ENCODE data around the gene HECTD1.
"Not testable (repeated sequence)": the region's sequence is repeated elsewhere in the genome, so short reads cannot be mapped to it uniquely, and the experiment has no call there.

Gene HECTD1

DNA sequence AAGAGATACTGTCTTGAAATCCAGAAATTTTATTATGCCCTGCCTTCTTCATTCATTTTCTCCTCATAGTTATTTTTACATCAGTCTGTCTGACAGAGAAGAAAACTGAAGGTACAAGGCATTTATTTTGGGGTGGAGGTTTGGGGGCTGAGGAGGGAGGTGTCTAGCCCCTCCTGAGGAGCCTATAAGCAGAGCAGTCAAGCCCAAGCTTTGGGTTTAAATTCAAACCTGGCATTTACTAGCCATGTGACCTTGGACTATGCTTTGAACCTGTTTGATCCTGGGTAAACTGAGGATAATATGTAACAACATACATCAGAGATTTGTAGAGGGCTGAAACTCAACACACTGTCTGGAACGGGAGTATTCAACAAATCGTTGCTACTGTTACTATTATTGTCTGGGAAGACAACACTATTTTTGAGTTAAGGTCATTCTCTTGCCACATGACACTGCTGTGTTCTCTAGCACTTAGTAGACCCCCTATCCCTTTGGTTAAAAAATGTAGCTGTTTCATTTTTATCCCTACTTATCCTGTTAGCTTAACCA lies 115.4 kb downstream of the HECTD1 start:
- DNase-seq (ENCODE audit: low read depth), result no peak

DNA sequence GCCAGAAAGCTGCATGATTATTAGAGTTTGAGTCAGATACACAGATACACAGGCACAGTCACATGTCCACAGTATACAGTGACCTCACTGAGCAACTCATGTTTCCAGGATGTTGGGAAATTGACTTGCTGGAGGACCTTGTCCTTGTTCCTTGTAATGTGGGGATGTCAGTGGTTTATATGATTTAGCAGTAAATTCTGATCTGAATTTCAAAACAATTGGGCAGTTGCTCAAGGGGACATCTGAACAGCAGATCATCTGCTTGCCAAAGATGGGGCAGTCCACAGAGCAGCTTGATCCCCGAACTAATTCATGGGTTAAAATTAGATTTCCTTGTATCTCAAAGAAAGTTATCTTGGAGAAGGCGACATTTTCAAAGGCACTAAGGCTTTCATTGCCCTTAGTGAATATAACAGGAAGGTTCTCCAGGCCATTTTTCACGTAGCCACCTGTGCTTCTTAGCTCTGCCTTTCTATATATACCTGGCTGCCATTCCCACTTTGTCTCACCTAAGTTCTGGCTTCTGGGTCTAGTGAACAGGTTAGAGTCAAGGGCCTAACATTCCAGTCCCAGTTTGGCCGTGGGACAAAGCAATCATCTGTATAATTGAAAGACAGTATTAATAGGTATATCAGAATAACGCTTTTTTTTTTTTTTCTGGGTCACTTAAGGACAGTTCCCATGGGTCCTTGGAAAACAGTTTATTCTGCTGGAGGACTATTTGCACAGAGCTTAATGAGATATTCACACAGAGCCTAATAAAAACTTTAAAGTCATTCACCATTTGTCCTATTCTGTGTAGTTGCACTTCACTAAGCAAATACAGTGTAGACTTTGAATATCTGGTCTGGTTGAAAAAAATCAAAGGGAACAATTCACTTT lies 116.5 kb downstream of the HECTD1 start:
- DNase-seq (ENCODE audit: low read depth), result no peak

DNA sequence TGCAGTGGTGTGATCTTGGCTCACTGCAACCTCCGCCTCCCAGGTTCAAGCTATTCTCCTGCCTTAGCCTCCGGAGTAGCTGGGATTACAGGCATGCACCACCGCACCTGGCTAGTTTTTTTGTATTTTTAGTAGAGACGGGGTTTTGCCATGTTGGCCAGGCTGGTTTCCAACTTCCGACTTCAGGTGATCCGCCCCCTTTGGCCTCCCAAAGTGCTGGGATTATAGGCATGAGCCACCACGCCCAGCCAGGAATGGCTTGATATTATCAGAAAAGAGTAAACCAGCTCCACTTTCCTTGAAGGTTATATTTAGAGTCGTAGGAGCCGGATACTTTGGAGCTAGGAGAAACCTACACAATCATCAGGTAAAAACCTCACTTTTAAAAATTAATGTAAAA lies 121.1 kb downstream of the HECTD1 start:
- not testable (repeated sequence) for DNase-seq (ENCODE audit: low read depth)

DNA sequence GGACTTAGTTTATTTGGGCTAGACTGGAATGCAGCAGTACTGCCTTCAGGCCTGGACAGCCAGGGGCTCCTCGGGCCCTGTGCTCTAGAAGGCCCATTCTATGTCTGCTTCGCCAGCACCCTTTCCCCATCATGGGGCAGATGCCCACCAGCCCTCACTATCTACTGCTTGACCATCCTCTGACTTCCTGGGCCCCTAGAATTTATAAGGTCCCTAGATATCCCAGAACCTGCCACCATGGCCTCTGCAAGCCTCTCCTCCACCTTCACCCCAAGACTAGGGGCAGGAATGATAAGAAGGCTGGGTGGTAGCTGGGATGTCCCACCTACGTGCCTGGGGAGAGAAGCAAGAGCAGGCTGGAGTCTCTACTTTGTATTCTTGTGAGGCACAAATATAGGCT lies 122.6 kb downstream of the HECTD1 start:
- no peak for DNase-seq (ENCODE audit: low read depth)

DNA sequence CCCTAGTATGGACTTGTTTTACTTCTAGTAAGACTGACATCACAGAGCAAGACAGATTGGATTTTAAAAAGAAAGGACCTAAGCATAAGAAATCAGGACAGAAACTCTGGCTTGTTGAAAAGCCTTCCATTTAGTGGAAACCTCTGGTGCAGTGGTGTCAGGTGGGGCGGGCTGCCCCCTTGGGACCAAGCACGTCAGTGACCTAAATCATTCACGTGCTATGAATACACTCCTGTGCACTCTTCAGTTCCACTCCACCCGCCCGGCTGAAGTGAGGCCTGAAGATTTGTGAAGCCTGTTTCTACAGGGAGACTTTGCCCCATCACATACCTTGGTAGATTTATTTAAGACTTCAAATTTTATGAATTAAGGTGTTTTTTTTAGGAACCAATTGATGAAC lies 123.2 kb downstream of the HECTD1 start:
- DNase-seq (ENCODE audit: low read depth), result no peak

DNA sequence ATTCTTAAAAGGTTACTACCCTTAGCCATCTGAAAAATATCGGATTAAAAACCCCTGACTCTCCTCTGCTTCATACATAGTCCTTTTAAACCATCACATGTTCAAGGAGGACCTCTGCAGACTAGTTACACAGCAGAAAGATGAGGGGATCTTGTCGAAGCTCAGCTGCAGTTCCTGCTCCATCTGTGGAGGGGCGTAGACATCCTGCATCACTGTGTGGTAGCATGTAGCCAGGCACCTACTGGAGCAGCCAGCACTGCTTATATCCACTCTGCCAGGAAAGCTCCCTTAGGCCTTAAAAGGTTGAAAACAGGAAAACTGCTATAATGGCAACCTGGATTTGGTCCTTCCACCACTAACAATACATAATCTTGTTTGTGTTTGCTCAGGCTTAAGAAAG lies 123.8 kb downstream of the HECTD1 start:
- no peak for DNase-seq (ENCODE audit: low read depth)

DNA sequence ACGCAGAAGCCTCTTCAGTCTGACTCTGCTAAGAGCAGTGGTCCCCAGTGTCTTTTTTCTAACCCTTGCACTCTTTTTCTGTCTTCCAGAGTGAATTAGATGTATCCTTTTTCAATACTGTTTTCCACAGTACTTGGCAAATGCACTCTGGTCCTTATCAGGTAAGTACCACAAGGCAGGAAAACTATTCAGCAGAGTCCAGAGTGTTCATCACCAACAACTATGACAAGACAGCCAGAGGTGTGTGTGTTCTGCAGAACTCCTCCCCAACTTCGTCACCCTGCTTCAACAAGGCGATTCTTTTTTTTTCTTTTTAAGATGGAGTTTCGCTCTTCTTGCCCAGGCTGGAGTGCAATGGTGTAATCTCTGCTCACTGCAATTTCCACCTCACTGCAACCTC lies 127.1 kb downstream of the HECTD1 start:
- no peak for DNase-seq (ENCODE audit: low read depth)

DNA sequence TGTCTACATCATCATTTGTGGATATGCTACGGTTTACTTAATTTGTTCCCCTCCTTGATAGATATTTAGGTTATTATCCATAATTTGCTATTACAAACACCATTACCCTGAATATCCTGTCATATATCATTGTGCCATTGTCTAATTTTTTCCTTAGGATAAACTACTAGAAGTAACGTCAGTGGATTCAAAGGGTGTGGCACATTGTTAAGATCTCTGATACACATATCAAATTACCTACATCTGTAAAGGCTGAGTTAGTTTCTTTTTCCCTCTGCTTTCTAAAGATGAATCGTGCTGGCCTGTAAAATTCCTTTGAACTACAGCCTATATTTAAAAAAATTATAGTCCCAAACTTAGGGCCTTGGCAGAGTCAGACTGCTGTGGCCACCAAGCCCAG lies 127.5 kb downstream of the HECTD1 start:
- DNase-seq (ENCODE audit: low read depth), result no peak

DNA sequence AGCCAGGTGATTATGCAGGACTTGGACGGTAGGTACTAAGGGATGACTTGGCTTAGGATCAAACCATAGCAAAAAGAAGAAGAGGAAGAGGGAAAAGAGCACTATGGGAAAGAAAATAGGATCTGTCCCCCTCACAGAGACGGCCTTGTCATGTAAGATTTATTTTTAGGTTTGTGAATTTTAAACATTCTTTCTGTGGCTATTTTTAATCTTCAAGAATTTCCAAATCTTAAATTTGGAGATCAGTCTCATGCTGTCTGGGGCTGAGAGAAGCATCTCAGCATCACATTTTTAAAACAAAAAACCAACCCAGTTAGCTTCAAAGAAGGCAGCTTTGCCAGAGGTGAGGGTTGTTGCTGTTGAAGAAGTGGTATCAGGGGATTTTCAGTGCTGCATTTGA lies 128.8 kb downstream of the HECTD1 start:
- DNase-seq (ENCODE audit: low read depth), result no peak

DNA sequence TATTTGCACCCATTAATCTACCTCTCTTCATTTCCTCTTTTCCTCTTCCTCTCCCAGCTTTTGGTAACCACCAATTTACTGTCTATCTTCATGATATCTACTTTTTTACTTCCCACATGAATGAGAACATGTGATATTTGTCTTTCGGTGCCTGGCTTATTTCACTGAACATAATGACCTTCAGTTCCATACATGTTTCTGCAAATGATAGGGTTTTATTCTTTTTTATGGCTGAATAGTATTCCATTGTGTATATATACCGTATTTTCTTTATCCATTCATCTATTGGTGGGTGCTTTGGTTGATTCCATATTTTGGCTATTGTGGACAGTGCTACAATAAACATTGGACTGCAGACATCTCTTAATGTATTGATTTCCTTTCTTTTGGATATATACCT lies 132.4 kb downstream of the HECTD1 start:
- no peak for DNase-seq (ENCODE audit: low read depth)

DNA sequence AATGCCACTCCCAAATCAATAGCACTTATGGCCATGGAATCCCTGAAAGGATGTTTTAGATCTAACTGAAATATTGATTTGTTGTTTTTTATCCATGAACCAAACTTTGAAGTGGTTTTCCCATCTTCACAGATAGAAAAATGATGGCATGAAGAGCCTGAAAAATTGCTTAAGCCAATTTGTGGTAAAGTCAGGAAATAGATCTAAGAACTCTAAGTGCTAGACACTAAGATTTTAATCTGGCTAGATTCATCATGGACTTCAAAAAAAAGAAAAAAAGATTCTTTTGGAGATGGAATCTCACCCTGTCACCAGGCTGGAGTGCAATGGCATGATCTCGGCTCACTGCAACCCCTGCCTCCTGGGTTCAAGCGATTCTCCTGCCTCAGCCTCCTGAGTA lies 136.4 kb downstream of the HECTD1 start:
- DNase-seq (ENCODE audit: low read depth), result no peak

DNA sequence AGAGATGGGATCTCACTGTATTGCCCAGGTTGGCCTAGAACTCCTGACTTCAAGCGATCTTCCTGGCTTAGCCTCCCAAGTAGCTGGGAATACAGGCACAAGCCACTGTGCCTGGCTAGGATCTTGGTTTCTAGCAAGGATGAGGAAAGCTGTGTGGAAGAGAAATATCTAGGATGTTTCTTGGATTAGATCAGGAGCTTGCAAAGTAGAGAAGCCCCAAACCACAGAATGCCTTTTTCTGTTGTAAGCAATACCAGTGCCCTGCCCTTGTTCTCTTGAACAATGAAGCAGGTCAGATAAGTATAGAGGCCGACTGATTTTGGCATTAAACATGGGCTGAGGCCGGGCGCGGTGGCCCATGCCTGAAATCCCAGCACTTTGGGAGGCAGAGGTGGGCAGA lies 137.2 kb downstream of the HECTD1 start:
- no peak for DNase-seq (ENCODE audit: low read depth)

DNA sequence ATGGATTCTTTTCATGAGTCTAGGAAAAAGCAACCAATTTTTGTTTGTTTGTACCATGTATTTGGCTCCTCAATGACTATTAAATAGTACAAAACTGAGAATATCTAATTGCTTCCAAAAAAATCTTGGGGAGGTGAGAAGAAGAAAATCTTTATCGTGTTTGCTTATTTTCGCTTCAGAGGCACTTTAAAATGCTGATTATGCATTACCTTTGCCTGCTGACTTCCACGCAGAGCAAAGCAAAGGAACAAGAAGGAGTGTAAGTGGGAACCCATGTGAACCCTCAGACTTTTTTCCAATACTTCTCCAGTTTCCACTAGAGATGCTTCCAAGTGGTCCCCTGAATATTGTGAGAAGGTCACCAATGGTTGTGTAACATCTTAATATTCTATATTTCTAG lies 138.2 kb downstream of the HECTD1 start:
- no peak for DNase-seq (ENCODE audit: low read depth)

DNA sequence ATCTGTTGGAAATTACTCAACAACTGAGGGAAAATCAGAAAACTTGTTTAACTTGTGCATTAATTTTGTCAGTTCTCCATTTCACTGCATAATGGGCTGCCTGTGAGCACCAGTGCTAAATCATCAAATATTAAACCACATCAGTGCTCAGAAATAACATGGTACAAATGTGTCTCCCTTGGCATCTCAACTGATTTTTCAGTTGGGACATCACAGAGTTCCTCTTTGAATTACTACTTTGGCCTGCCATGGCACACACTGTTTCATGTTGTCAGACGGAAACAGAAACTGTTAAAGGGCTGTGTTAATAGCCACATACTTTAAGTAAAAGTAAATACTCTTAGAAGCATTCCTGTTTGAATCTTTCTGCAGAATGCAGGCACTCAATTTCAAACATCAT lies 139.4 kb downstream of the HECTD1 start:
- no peak for DNase-seq (ENCODE audit: low read depth)

DNA sequence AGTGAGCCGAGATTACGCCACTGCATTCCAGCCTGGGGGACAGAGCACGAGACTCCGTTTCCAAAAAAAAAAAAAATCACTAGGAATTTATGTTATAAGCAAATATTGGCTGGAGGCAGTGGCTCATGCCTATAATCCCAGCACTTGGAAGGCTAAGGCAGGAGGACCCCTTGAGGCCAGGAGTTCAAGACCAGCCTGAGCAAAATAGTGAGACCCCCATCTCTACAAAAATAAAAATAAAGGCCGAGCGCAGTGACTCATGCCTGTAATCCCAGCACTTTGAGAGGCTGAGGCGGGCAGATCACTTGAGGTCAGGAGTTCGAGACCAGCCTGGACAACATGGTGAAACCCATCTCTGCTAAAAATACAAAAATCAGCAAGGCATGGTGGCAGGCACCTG lies 144.7 kb downstream of the HECTD1 start:
- not testable (repeated sequence) for DNase-seq (ENCODE audit: low read depth)

DNA sequence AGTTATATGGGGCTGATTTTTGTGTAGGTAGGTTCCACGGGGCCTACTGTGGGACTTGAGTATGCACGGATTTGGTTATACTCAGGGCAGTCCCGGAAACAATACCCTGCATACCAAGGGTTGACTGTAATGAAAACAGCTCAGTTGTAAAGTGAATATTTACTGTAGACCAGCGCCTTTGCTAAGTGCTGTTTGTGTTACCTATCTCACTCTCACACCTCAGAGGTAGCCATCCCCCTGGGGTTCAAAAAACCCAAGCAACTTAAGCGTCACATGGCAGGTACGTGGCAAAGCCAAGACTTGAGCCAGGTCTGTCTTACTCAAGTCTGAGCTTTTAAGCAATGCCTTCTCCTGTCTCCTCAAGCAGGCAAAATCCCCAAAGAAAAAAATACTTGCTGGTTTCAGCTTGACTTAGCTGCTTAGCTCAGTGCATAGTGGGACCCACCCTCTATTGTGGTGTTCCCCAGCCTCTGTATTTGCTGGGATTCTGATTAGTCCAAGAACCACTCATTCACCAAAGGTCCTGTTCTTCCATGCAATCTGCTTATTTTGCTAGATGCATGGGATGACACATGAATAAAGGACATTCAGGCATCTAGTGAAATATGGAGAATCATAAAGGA lies 147.2 kb downstream of the HECTD1 start:
- no peak for DNase-seq (ENCODE audit: low read depth)

DNA sequence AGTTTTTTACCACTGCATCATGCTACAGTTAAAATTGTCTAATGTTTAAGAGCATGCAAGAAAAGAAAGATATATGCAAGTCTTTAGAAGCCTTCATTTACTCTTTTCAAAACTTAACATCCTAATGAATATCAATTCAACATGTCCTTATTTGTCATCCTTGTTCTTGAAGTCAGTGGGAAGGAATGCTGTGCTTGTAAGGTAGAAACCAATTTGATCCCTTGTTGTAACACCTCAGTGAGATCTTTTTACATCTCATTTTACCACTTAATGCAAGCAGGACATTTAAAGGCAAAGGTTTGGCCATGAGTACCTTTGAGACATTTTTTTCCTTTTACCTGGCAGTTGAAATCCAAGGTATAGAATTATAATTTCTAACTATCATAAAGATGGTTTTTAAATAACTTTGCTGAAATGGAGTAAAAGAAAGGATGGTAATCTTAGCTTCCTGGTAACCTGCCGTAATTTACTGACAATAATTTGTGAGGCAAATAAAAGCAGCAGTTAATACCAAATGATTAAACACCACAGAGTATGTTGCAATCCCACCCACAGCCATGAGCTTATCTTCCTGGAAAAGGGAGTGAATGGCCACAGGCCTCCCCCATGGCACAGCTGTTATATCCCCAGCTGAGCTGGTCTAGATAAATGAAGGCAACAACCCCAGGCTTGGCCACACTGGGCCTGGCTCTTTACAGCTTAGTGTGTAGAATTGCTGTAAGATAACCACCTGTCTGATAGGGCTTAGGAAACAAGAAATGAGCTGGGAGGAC lies 148.3 kb downstream of the HECTD1 start:
- DNase-seq (ENCODE audit: low read depth), result no peak

DNA sequence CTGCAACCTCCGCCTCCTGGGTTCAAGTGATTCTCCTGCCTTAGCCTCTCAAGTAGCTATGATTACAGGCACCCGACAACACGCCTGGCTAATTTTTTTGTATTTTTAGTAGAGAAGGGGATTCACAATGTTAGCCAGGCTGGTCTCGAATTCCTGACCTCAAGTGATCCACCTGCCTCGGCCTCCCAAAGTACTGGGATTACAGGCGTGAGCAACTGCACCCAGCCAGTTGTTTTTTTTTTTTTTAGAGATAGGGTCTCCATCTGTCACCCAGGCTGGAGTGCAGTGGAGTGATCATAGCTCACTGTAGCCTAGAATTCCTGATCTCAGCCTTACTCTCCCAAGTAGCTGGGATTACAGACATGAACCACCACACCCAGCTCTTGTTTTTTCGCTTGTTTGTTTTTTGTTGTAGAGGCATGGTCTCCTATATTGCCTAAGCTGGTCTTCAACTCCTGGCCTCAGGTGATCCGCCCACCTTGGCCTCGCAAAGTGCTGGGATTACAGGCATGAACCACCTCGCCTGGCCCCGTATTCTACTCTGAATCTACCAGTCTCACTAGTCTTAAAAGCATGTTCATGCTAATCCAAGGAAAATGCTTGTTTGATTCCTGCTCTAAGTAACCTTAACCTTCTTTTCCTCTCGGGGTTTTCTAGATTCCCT lies 149.8 kb downstream of the HECTD1 start:
- no peak for DNase-seq (ENCODE audit: low read depth)

DNA sequence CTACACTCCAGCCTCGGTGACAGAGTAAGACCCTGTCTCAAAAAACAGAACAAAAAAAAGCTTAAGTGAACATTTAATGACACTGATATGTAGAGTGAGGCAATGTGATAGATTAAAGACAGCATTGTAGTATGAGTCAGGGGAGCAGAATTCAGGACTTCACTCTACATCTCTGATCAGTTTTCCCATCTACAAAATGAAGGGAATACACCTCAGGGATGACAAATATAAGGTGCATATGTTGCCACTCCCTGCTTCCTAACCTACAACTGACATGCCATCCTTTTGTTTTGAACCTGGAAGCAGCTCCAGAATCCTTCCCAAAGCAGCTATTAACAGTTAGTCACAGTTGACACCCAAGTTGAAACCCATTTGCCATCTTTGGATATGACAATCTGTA lies 150.6 kb downstream of the HECTD1 start:
- DNase-seq (ENCODE audit: low read depth), result no peak

DNA sequence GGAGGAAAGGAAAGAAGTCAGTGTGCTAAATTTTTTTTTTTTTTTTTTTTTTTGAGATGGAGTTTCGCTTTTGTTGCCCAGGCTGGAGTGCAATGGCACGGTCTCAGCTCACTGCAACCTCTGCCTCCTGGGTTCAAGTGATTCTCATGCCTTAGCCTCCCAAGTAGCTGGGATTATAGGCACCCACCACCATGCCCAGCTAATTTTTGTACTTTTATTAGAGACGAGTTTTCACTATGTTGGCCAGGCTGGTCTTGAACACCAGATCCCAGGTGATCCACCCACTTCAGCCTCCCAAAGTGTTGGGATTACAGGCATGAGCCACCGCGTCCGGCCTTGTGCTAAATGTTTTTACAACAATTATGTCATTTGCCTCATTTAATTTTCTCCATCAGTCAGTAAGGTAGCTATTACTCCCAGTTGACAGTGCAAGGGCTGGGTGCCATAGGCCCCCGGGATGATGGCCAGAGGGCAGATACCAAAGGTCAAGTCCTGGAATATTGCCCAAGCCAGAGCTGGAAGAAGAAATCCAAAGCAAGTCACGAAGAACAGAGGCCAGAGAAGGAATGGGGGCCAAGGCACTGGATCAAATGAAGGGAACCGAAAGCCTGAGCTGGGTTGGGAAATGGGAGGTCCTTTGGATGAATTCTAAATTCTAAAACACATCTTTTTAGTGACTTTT lies 154.5 kb downstream of the HECTD1 start:
- not testable (repeated sequence) for DNase-seq (ENCODE audit: low read depth)

DNA sequence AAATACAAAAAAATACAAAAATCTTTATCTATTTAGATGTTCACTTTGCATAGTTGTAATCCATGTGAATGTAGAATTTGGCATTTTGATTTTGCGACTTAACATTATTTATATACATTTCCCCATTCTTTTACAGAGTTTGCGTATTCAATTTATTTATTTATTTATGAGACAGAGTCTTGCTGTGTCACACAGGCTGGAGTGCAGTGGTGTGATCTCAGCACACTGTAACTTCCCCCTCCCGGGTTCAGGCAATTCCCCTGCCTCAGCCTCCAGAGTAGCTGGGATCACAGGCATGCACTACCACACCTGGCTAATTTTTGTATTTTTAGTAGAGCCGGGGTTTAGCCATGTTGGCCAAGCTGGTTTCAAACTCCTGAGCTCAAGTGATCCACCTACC lies 156.1 kb downstream of the HECTD1 start:
- DNase-seq (ENCODE audit: low read depth), result no peak

Data from T follicular helper cell (primary cell).